Measurements from ENCODE around the gene PXDN. TPM values are rescaled to one million over a fixed set of nuclear protein-coding genes. Genes with fewer than 3 reads are reported as not detected.

The PXDN gene
- total and polyA plus RNA-seq, 4 donors: 42.8 to 69.7 (median 59.7) TPM

GRCh38 chr2:1602278-1603010, 141.9 kb downstream of the PXDN start:
- DNase-seq (ENCODE audit: low read depth in 4 of 6, low spot score in 6 of 6): no peak
- H3K4me1 ChIP-seq (ENCODE audit: control insufficient read depth, insufficient read depth, low read length): peaks cover 51% of the 10 kb centered on the region
- WGBS (ENCODE audit: insufficient coverage): 92% methylated on average over 8 of the region's 15 CpGs
- H3K36me3 ChIP-seq (ENCODE audit: control insufficient read depth, insufficient read depth, low read length): no peaks in the 10 kb centered on the region
- H3K9me3 ChIP-seq (ENCODE audit: control insufficient read depth, insufficient read depth, low read length): no peaks in the 10 kb centered on the region
- no peak overlapping the region for H3K4me3 ChIP-seq (ENCODE audit: low read depth, low read length)
- no peaks in the 10 kb centered on the region for H3K27me3 ChIP-seq (ENCODE audit: control insufficient read depth, insufficient read depth, low read length)
- peak overlapping the region; percentile 87 for H3K27ac ChIP-seq (ENCODE audit: low read depth, low read length)

GRCh38 chr2:1601471-1602277, 142.6 kb downstream of the PXDN start:
- H3K27ac ChIP-seq (ENCODE audit: low read depth, low read length): peak overlapping the region; percentile 87
- 64% methylated on average over 26 of the region's 27 CpGs for WGBS (ENCODE audit: insufficient coverage)
- peaks cover 51% of the 10 kb centered on the region for H3K4me1 ChIP-seq (ENCODE audit: control insufficient read depth, insufficient read depth, low read length)

GRCh38 chr2:1601067-1601412, 143.3 kb downstream of the PXDN start:
- DNase-seq (ENCODE audit: low read depth in 4 of 6, low spot score in 6 of 6): no peak

More at GRCh38 chr2:1601471-1602277, 142.6 kb downstream of the PXDN start:
- Histone ChIP-seq H3K4me3 (ENCODE audit: low read depth, low read length) (no peak overlapping the region), H3K27me3 (ENCODE audit: control insufficient read depth, insufficient read depth, low read length) (no peaks in the 10 kb centered on the region), H3K9me3 (ENCODE audit: control insufficient read depth, insufficient read depth, low read length) (no peaks in the 10 kb centered on the region), H3K36me3 (ENCODE audit: control insufficient read depth, insufficient read depth, low read length) (no peaks in the 10 kb centered on the region)
- DNase-seq (ENCODE audit: low read depth in 4 of 6, low spot score in 6 of 6): peak in 1 of 6 donors; percentile 54

GRCh38 chr2:1600191-1601066, 143.9 kb downstream of the PXDN start:
- no peak overlapping the region for H3K4me3 ChIP-seq (ENCODE audit: low read depth, low read length)
- peak overlapping the region; percentile 61 for H3K27ac ChIP-seq (ENCODE audit: low read depth, low read length)
- DNase-seq (ENCODE audit: low read depth in 4 of 6, low spot score in 6 of 6): no peak
- 84% methylated on average over 27 of the region's 29 CpGs for WGBS (ENCODE audit: insufficient coverage)
- no peaks in the 10 kb centered on the region for H3K9me3 ChIP-seq (ENCODE audit: control insufficient read depth, insufficient read depth, low read length)
- no peaks in the 10 kb centered on the region for H3K36me3 ChIP-seq (ENCODE audit: control insufficient read depth, insufficient read depth, low read length)
- H3K4me1 ChIP-seq (ENCODE audit: control insufficient read depth, insufficient read depth, low read length): peaks cover 41% of the 10 kb centered on the region
- H3K27me3 ChIP-seq (ENCODE audit: control insufficient read depth, insufficient read depth, low read length): no peaks in the 10 kb centered on the region

More at GRCh38 chr2:1601067-1601412, 143.3 kb downstream of the PXDN start:
- peak overlapping the region; percentile 61 for H3K27ac ChIP-seq (ENCODE audit: low read depth, low read length)
- H3K27me3 ChIP-seq (ENCODE audit: control insufficient read depth, insufficient read depth, low read length): no peaks in the 10 kb centered on the region
- peaks cover 47% of the 10 kb centered on the region for H3K4me1 ChIP-seq (ENCODE audit: control insufficient read depth, insufficient read depth, low read length)
- no peaks in the 10 kb centered on the region for H3K36me3 ChIP-seq (ENCODE audit: control insufficient read depth, insufficient read depth, low read length)
- WGBS (ENCODE audit: insufficient coverage): 78% methylated on average over 3 of the region's 5 CpGs
- H3K4me3 ChIP-seq (ENCODE audit: low read depth, low read length): no peak overlapping the region
- no peaks in the 10 kb centered on the region for H3K9me3 ChIP-seq (ENCODE audit: control insufficient read depth, insufficient read depth, low read length)

GRCh38 chr2:1599301-1600085, 144.8 kb downstream of the PXDN start:
- DNase-seq (ENCODE audit: low read depth in 4 of 6, low spot score in 6 of 6): no peak
- no peaks in the 10 kb centered on the region for H3K36me3 ChIP-seq (ENCODE audit: control insufficient read depth, insufficient read depth, low read length)
- H3K27me3 ChIP-seq (ENCODE audit: control insufficient read depth, insufficient read depth, low read length): no peaks in the 10 kb centered on the region
- no peak overlapping the region for H3K4me3 ChIP-seq (ENCODE audit: low read depth, low read length)
- H3K27ac ChIP-seq (ENCODE audit: low read depth, low read length): no peak overlapping the region
- 90% methylated on average over 14 of the region's 17 CpGs for WGBS (ENCODE audit: insufficient coverage)
- H3K4me1 ChIP-seq (ENCODE audit: control insufficient read depth, insufficient read depth, low read length): peaks cover 39% of the 10 kb centered on the region
- H3K9me3 ChIP-seq (ENCODE audit: control insufficient read depth, insufficient read depth, low read length): no peaks in the 10 kb centered on the region

- H3K9me3 ChIP-seq (ENCODE audit: control insufficient read depth, insufficient read depth, low read length): no peaks in the 10 kb centered on the region
- 93% methylated on average over 5 of the region's 10 CpGs for WGBS (ENCODE audit: insufficient coverage)
- no peak overlapping the region for H3K4me3 ChIP-seq (ENCODE audit: low read depth, low read length)
- H3K36me3 ChIP-seq (ENCODE audit: control insufficient read depth, insufficient read depth, low read length): no peaks in the 10 kb centered on the region
- DNase-seq (ENCODE audit: low read depth in 4 of 6, low spot score in 6 of 6): no peak
- H3K27me3 ChIP-seq (ENCODE audit: control insufficient read depth, insufficient read depth, low read length): no peaks in the 10 kb centered on the region
- no peak overlapping the region for H3K27ac ChIP-seq (ENCODE audit: low read depth, low read length)
- H3K4me1 ChIP-seq (ENCODE audit: control insufficient read depth, insufficient read depth, low read length): peaks cover 46% of the 10 kb centered on the region
Measured at GRCh38 chr2:1598800-1599199, 145.5 kb downstream of the PXDN start.

- H3K27me3 ChIP-seq (ENCODE audit: control insufficient read depth, insufficient read depth, low read length): no peaks in the 10 kb centered on the region
- WGBS (ENCODE audit: insufficient coverage): 85% methylated on average over 19 of the region's 20 CpGs
- DNase-seq (ENCODE audit: low read depth in 4 of 6, low spot score in 6 of 6): no peak
- no peak overlapping the region for H3K27ac ChIP-seq (ENCODE audit: low read depth, low read length)
- H3K9me3 ChIP-seq (ENCODE audit: control insufficient read depth, insufficient read depth, low read length): no peaks in the 10 kb centered on the region
- H3K36me3 ChIP-seq (ENCODE audit: control insufficient read depth, insufficient read depth, low read length): no peaks in the 10 kb centered on the region
- no peak overlapping the region for H3K4me3 ChIP-seq (ENCODE audit: low read depth, low read length)
- H3K4me1 ChIP-seq (ENCODE audit: control insufficient read depth, insufficient read depth, low read length): peaks cover 52% of the 10 kb centered on the region
Measured at GRCh38 chr2:1598041-1598710, 146.1 kb downstream of the PXDN start.

- no peak overlapping the region for H3K27ac ChIP-seq (ENCODE audit: low read depth, low read length)
- no peaks in the 10 kb centered on the region for H3K9me3 ChIP-seq (ENCODE audit: control insufficient read depth, insufficient read depth, low read length)
- no peaks in the 10 kb centered on the region for H3K36me3 ChIP-seq (ENCODE audit: control insufficient read depth, insufficient read depth, low read length)
- H3K4me3 ChIP-seq (ENCODE audit: low read depth, low read length): no peak overlapping the region
- no peak for DNase-seq (ENCODE audit: low read depth in 4 of 6, low spot score in 6 of 6)
- H3K27me3 ChIP-seq (ENCODE audit: control insufficient read depth, insufficient read depth, low read length): peaks cover 3% of the 10 kb centered on the region
- WGBS (ENCODE audit: insufficient coverage): 92% methylated on average over 11 of the region's 14 CpGs
- peaks cover 50% of the 10 kb centered on the region for H3K4me1 ChIP-seq (ENCODE audit: control insufficient read depth, insufficient read depth, low read length)
Measured at GRCh38 chr2:1595274-1595673, 149.0 kb downstream of the PXDN start.

Measured in spinal cord (tissue), 10 donors.